ENCODE data around the gene APOC3.

The APOC3 gene

DNA sequence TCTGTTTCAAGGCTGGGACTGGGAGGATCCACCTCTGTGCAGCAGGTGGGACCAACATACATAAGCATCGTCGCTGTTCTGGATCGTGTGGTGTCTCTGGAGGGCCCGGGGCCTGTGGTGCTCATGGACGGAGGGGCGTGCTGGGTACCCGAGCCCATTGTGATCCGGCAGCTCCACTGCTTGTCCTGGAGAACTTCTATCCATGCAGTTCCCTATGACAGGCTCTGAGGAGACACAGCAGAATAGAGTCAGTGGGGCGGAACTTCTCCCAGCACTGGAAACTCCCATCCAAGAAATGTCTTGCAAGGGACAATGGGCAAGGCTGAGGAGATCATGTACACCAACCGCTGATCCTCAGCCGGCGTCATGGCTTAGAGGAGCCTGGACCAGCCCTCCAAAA is 19.4 kb downstream of the APOC3 start:
- no peak for DNase-seq (ENCODE audit: low read depth in 2 of 3, low spot score in 2 of 3)

DNA sequence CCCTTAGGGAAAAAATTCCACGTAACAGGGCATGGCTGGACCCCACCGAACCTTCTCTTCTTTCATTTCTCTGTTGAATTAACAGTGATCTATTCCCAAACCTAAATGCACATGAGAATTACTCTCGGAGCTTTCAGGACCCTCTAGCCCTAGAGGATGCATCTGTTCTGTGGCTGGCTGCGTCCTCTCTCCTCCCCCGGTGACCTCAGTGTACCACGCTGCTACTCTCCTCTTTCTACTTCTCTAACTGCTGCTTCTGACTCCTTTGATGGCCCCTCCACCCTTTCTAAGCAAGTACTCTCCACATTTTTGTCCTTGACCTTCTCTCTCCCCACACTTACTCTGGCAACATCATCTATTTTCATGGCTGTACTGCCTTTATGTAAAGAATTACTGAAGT is 19.8 kb downstream of the APOC3 start:
- no peak for DNase-seq (ENCODE audit: low read depth in 2 of 3, low spot score in 2 of 3)

DNA sequence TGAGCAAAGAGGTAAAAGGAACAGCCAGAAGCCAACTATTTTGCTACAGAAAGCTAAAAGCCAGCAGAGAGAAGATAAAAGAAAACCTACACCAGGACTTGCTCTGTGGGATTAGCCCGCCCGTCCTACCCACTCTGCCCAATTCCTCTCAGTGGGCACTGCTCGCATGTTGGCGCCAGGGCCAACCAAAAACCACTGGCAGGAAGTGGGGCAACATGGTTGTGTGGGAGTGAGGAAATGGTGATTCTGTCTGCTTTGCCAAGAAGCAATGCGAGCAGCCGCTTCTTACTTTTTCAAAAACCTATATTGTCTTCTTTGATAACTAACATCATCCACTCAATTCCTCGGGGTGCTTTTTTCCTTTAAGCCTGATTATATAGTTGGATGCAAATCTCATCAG is 21.9 kb downstream of the APOC3 start:
- no peak for DNase-seq (ENCODE audit: low read depth in 2 of 3, low spot score in 2 of 3)

DNA sequence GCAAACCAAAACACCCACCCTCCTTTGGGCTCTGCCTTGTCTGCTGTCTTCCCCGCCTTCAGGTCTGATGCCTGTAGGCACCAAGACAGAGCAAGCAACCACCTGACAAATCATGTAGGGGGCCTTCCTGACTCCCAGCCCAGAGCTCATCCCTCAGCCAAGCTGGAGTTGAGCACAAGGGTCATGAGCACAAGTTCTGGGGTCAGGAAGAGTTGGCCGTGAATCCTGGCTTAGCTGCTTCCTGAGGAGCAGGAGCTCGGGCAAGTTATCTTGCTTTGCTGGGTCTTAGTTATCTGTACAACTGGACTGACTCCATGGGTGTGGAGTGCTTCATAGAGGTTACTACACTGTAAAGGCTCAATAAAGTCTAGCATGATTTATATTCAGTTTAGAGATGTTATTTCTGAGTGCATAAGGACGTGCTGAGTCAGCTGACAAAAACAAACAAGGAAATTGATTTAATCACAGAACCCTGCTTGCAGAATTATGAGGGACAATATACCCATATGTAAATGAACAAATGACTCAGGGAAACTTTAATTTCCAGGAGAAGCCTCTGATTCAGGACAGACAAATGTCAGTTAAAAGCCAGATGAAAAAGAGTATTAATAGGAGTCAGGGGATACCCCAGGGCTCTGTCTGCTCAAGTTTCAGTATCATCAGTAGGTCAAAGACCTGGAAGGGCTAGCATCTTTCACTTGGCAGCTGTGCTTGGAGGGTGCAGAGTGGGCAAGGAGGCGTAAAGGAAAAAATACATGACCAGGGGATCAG is 22.7 kb downstream of the APOC3 start:
- no peak for DNase-seq (ENCODE audit: low read depth in 2 of 3, low spot score in 2 of 3)

- peak in 1 of 3 experiments; percentile 27 for DNase-seq (ENCODE audit: low read depth in 2 of 3, low spot score in 2 of 3)
Observed at GRCh38 chr11:116853461-116854073, 23.9 kb downstream of the APOC3 start.

DNA sequence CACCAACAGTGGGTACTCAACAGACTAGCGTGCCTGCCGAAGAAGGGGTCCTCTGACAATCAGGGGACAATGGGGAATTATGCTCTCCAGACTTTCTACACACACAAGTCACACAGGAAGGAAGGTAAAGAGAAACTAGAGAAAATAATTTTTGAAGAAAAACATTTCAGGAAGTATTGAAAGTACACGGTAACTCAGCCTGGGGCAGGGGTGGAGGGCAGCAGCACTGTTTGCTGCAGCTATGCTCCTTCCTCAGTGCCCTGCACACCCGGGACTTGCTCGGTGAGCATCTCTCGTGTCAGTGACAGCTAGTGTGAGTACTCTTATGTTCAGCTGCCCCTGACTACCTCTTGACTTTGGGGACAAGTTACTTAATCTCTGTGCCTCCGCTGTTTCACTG is 25.7 kb downstream of the APOC3 start:
- DNase-seq (ENCODE audit: low read depth in 2 of 3, low spot score in 2 of 3): no peak

DNA sequence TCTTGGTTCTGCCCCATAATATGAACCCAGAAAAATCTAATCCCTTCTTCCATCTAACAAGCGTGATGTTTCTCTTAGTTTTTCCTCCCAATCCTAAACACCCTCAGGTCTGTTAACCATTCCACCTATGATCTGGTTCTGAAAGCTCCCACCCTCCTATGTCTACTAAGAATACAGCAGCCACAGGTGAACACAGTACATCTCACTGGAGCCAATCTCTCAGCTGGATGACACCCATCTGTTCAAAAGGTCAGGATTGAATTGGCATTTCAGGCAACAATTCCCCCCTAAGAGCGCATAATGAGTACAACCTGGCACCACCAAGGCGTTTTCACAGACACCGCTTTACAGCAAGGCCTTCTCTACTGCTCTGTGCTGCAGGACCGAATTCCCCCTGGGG is 26.7 kb downstream of the APOC3 start:
- no peak for DNase-seq (ENCODE audit: low read depth in 2 of 3, low spot score in 2 of 3)

GRCh38 chr11:116857316-116857715 is 27.6 kb downstream of the APOC3 start:
- DNase-seq (ENCODE audit: low read depth in 2 of 3, low spot score in 2 of 3): no peak

DNA sequence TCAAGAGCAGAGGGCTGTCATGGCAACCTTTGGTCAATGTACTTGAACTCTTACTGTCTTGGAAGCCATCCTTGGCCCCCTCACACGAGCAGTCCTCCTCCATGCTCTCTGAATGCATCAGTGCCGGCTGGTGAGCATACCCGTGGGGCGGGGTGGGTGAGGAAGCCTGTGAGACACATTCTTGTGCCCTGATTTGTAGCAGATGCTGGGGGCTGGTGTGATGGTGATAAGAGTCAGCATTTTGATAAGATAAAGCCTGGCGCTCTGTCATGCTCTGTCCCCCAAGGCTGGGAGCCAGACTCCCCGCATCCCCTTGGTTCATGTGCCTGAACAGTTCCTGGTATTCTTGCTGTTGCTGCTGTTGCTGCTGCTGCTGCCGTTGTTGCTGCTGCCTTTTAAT is 28.2 kb downstream of the APOC3 start:
- DNase-seq (ENCODE audit: low read depth in 2 of 3, low spot score in 2 of 3): no peak

GRCh38 chr11:116859175-116859574 is 29.5 kb downstream of the APOC3 start:
- DNase-seq (ENCODE audit: low read depth in 2 of 3, low spot score in 2 of 3): no peak

DNA sequence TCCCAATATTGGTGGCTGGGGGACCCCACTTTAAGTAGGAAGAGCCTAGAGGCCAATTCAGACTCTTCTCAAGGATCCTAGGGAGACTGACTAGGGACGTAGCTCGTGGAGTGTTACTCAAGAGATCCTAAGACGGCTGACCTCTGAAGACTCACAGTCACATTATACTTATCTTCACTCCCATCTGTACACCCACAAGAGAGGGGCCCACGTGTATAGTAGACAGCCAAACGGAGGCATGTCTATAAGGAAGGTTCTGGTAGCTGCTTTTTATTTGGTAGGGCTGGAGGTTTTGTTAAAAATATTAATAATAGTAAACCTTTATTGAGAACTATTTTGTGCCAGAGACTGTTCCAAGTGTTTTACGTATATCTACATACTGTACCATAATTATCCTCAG is 30.6 kb downstream of the APOC3 start:
- DNase-seq (ENCODE audit: low read depth in 2 of 3, low spot score in 2 of 3): no peak

DNA sequence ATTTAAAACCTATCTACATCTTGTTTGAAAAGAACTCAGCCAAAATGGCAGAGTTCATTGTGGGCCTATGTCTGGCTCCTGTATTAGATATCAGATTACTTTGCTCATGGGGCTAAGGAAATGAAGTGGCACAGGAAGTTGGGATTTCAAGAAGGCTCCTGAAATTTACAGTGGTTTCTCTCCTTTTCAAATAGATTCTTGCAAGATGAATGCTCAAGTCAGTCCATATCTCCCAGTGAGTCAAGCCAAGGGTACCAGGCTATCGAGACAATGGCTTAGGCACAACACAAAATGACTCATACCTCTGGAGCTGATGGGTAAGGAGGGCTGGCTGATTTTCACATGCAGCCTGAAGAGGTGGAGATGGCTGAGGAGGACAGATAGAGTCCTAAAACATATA is 31.8 kb downstream of the APOC3 start:
- no peak for DNase-seq (ENCODE audit: low read depth in 2 of 3, low spot score in 2 of 3)

- DNase-seq (ENCODE audit: low read depth in 2 of 3, low spot score in 2 of 3): no peak
Observed at GRCh38 chr11:116862185-116862584, 32.5 kb downstream of the APOC3 start.

GRCh38 chr11:116862951-116863350 is 33.2 kb downstream of the APOC3 start:
- no peak for DNase-seq (ENCODE audit: low read depth in 2 of 3, low spot score in 2 of 3)

GRCh38 chr11:116864531-116864930 is 34.8 kb downstream of the APOC3 start:
- DNase-seq (ENCODE audit: low read depth in 2 of 3, low spot score in 2 of 3): no peak

GRCh38 chr11:116865696-116866095 is 36.0 kb downstream of the APOC3 start:
- DNase-seq (ENCODE audit: low read depth in 2 of 3, low spot score in 2 of 3): no peak

- DNase-seq (ENCODE audit: low read depth in 2 of 3, low spot score in 2 of 3): no peak
Observed at GRCh38 chr11:116866804-116867455, 37.2 kb downstream of the APOC3 start.

DNA sequence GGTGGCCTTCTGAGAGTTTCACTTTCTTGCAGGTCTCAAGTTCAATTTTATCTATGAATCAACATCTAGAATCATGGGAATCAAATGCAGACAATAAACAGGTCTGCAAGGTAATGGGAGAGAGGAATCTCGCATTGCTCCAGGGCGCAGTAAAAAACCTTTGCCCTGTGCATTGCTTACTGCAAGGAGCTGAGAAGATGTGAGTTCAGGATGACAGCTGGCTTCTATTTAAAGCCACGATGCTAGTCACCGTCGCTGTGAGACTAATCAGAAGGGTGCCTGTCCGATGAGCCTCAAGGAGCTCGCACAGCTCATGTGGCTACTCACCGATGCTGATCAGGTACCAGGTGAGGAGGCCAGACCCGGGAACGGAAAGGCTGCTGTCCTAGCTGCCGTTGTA is 37.9 kb downstream of the APOC3 start:
- DNase-seq (ENCODE audit: low read depth in 2 of 3, low spot score in 2 of 3): no peak

DNA sequence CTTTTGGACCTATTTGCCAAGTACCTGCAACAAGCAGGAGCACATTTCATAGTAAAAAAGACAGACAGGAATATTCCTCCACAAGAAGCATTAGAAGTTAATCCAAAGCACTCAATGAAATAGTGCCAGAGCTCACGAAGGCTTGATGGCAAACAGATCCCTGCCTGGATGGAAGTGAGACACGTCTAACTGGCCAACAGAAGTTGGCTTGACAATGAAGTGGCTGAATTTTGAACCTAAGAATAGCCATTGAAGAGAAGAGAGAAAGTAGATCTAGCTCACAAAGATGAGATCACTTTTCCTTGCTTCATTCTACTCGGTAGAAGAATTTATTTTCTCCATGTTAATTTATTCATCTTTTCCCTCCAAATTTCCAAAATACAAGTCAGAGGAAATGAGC is 38.4 kb downstream of the APOC3 start:
- no peak for DNase-seq (ENCODE audit: low read depth in 2 of 3, low spot score in 2 of 3)

DNA sequence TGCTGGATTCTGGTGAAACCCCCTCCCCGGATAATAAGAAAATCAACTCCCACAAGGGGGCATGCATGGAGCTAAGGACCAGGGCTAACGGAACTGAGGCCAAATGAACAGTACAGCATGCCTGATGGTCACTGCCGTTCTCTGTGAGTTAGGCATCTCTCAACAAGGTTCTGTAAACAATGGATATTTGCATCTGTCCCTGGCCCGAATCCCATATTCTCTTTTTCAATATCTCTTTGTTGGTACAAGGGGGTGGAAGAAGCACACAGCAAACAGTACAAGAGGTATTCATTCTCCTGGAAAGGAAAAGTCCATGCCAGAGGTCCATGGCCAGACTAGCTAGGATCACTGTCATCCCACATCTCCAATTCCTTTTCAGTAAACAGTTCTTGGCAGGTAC is 39.9 kb downstream of the APOC3 start:
- DNase-seq (ENCODE audit: low read depth in 2 of 3, low spot score in 2 of 3): no peak

- no peak for DNase-seq (ENCODE audit: low read depth in 2 of 3, low spot score in 2 of 3)
Observed at GRCh38 chr11:116870054-116870453, 40.3 kb downstream of the APOC3 start.

DNA sequence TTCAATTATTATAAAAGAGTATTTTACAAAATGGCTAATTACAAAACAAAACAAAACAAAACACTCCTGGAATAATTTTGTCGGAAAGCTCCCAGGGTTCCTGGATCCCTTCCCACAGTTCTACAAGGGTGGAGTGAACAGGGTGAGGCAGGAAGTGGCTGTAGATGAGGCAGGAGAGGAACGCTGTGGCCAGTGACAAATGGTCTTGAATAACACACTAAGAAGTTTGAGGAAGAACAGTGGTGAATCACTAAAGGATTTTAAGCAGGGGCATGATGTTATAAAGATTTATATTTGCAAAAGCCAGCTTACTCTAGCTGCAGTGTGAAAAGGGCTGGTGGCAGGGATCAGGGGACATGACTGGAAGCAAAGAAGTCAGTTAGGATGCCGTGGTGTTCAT is 41.5 kb downstream of the APOC3 start:
- DNase-seq (ENCODE audit: low read depth in 2 of 3, low spot score in 2 of 3): no peak

DNA sequence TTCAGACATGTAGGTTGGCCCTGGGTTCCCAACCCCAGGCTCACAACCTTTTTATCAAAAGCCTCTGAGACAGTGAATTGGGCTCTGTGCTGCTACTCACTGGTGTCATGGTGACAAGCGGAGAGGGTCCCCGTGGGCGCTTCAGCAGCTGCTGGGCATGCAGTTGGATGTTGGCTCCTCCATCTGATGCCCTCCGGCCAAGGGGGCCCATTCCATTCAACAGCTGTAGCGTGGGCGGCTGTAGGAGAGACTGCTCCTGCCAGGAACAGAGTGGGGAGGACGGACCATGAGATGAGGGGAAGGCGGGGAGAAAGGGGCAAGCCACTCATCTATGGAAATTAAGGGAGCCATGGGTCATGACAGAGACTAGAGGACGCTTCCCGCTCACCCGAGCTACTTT is 43.7 kb downstream of the APOC3 start:
- DNase-seq (ENCODE audit: low read depth in 2 of 3, low spot score in 2 of 3): no peak

Measured in activated CD8-positive, alpha-beta memory T cell treated with anti-CD3 and anti-CD28 coated beads for 48 hours (primary cell).